ENCODE data around the gene C1orf87.

C1orf87 gene

DNA sequence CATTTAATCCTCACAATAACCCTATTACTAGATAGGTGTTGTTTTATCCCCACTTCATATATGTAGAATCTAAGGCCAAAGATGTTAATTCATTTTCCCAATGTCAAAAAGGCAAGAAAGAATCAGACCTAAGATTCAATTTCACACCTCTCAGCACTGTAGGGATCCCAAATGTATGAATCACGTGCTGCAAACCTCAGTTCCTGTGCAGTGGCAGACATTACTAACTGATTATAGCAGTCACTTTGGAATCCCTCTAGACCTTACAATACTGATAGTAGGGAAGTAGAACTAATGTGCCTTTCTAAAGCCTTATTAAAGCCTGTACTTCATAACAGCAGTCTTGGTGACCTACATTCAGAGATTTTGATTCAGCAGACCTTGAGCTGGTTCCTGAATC, 2.3 kb downstream of the C1orf87 start:
- POLR2A ChIA-PET, result no interaction called here
- Histone ChIP-seq H3K4me1 (ENCODE audit: control insufficient read depth, insufficient read depth, low read length) (0 out of 2 replicates have a peak, but pooled peaks cover 2% of the 10 kb centered on the region), H3K9me3 (ENCODE audit: control insufficient read depth, insufficient read depth, low read depth, low read length) (no peaks in the 10 kb centered on the region), H3K36me3 (ENCODE audit: control insufficient read depth in 2 of 2, insufficient read depth in 1 of 2, low read length in 2 of 2) (no peaks in the 10 kb centered on the region), H3K4me3 (ENCODE audit: low read depth, low read length) (no peak overlapping the region), H3K27ac (ENCODE audit: extremely low read depth, low read depth, low read length) (no peak overlapping the region)
- TF ChIP-seq ZNF274 (IDR thresholded peaks at IDR 0.05; ENCODE audit: low read length) (no peak), ZNF274 (tag by site-specific recombination; IDR thresholded peaks at IDR 0.05; ENCODE audit: borderline replicate concordance) (no peak), ZFP3 (tag by site-specific recombination; IDR thresholded peaks at IDR 0.05; ENCODE audit: low read depth) (no peak), ZNF223 (tag by site-specific recombination; IDR thresholded peaks at IDR 0.05) (no peak), ZNF146 (tag by site-specific recombination; IDR thresholded peaks at IDR 0.05) (no peak), OVOL3 (tag by site-specific recombination; IDR thresholded peaks at IDR 0.05) (no peak), ZNF112 (tag by site-specific recombination; IDR thresholded peaks at IDR 0.05) (no peak), SCRT1 (tag by site-specific recombination; IDR thresholded peaks at IDR 0.05; ENCODE audit: borderline replicate concordance) (no peak), ZNF354C (tag by site-specific recombination; IDR thresholded peaks at IDR 0.05; ENCODE audit: borderline replicate concordance, low read depth) (no peak), GLIS2 (tag by site-specific recombination; IDR thresholded peaks at IDR 0.05) (no peak), ZNF266 (tag by site-specific recombination; IDR thresholded peaks at IDR 0.05; ENCODE audit: low read depth) (no peak), ZNF473 (tag by site-specific recombination; IDR thresholded peaks at IDR 0.05) (no peak), ZNF335 (tag by site-specific recombination; conservative IDR thresholded peaks at IDR 0.05) (no peak), ZNF140 (tag by site-specific recombination; IDR thresholded peaks at IDR 0.05) (no peak), HOXD13 (CRISPR knock-in tag; IDR thresholded peaks at IDR 0.05; ENCODE audit: borderline replicate concordance) (no peak)
- TF ChIP-seq, protein P1, sequence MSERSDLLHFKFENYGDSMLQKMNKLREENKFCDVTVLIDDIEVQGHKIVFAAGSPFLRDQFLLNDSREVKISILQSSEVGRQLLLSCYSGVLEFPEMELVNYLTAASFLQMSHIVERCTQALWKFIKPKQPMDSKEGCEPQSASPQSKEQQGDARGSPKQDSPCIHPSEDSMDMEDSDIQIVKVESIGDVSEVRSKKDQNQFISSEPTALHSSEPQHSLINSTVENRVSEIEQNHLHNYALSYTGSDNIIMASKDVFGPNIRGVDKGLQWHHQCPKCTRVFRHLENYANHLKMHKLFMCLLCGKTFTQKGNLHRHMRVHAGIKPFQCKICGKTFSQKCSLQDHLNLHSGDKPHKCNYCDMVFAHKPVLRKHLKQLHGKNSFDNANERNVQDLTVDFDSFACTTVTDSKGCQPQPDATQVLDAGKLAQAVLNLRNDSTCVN (tag by site-specific recombination; optimal IDR thresholded peaks at IDR 0.05), result no peak
- TF ChIP-seq, protein P2, sequence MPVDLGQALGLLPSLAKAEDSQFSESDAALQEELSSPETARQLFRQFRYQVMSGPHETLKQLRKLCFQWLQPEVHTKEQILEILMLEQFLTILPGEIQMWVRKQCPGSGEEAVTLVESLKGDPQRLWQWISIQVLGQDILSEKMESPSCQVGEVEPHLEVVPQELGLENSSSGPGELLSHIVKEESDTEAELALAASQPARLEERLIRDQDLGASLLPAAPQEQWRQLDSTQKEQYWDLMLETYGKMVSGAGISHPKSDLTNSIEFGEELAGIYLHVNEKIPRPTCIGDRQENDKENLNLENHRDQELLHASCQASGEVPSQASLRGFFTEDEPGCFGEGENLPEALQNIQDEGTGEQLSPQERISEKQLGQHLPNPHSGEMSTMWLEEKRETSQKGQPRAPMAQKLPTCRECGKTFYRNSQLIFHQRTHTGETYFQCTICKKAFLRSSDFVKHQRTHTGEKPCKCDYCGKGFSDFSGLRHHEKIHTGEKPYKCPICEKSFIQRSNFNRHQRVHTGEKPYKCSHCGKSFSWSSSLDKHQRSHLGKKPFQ (tag by site-specific recombination; IDR thresholded peaks at IDR 0.05), result no peak
- TF ChIP-seq, protein P3, sequence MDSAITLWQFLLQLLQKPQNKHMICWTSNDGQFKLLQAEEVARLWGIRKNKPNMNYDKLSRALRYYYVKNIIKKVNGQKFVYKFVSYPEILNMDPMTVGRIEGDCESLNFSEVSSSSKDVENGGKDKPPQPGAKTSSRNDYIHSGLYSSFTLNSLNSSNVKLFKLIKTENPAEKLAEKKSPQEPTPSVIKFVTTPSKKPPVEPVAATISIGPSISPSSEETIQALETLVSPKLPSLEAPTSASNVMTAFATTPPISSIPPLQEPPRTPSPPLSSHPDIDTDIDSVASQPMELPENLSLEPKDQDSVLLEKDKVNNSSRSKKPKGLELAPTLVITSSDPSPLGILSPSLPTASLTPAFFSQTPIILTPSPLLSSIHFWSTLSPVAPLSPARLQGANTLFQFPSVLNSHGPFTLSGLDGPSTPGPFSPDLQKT (IDR thresholded peaks at IDR 0.05; ENCODE audit: borderline replicate concordance, low read depth, low read length), result no peak
- CTCF ChIA-PET, result interaction anchor here (0.8 kb wide), 1 partner anchor 9 kb away, joined by 3 read pairs; no protein-coding TSS in a partner anchor

DNA sequence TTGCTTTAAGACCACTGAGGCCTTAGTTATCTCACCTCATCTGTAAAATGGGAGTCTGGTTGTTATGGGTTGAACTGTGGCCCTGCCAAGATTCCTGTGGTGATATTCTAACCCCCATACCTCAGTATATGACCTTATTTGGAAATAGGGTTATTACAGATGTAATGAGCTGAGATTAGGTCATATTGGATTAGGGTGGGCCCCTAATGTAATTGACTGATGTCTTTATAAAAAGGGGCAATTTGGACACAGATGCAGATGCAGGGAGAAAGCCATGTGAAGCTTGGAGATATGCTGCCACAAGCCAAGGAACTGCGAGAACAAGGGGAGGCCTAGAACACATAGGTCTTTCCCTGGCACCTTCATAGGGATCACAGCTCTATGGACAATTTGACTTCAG, 3.9 kb downstream of the C1orf87 start:
- Histone ChIP-seq H3K4me1 (ENCODE audit: control insufficient read depth, insufficient read depth, low read length) (0 out of 2 replicates have a peak, but pooled peaks cover 2% of the 10 kb centered on the region), H3K9me3 (ENCODE audit: control insufficient read depth, insufficient read depth, low read depth, low read length) (no peaks in the 10 kb centered on the region), H3K36me3 (ENCODE audit: control insufficient read depth in 2 of 2, insufficient read depth in 1 of 2, low read length in 2 of 2) (no peaks in the 10 kb centered on the region), H3K4me3 (ENCODE audit: low read depth, low read length) (no peak overlapping the region), H3K27ac (ENCODE audit: extremely low read depth, low read depth, low read length) (no peak overlapping the region)
- TF ChIP-seq ZSCAN16 (tag by site-specific recombination; IDR thresholded peaks at IDR 0.05), result no peak
- TF ChIP-seq, protein P4, sequence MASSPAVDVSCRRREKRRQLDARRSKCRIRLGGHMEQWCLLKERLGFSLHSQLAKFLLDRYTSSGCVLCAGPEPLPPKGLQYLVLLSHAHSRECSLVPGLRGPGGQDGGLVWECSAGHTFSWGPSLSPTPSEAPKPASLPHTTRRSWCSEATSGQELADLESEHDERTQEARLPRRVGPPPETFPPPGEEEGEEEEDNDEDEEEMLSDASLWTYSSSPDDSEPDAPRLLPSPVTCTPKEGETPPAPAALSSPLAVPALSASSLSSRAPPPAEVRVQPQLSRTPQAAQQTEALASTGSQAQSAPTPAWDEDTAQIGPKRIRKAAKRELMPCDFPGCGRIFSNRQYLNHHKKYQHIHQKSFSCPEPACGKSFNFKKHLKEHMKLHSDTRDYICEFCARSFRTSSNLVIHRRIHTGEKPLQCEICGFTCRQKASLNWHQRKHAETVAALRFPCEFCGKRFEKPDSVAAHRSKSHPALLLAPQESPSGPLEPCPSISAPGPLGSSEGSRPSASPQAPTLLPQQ (tag by site-specific recombination; IDR thresholded peaks at IDR 0.05), result peak; percentile 77
- ChIA-PET CTCF (interaction anchor here (0.6 kb wide), 1 partner anchor 15 kb away, joined by 4 read pairs; no protein-coding TSS in a partner anchor), POLR2A (no interaction called here)

All from HEK293 (cell line).